Gastrocnemius medialis (tissue), 4 donors: ENCODE data around the gene PHF2.

Experiments
- POLR2A ChIP-seq, 2 donors: fragments of 450-650 bp; IDR thresholded peaks; one replicate each; pipeline ENCODE4 v1.6.1; 2017; ENCODE audit warnings: antibody characterized with exemption in 2 of 2, mild to moderate bottlenecking in 2 of 2, moderate library complexity in 2 of 2
- TF ChIP-seq, protein P1 (sequence below), 5 experiments: fragments of 450-650 bp in 3 of 5; fragments of 200-600 bp in 2 of 5; sonication (generic) in 2 of 5; IDR thresholded peaks in 4 of 5; conservative IDR thresholded peaks in 1 of 5; 1 replicate in 4 of 5; 2 replicates in 1 of 5; pipeline ENCODE4 v1.5.1; 2016 to 2019; ENCODE audit warnings: antibody characterized with exemption in 5 of 5, mild to moderate bottlenecking in 3 of 5, moderate library complexity in 3 of 5

DNA sequence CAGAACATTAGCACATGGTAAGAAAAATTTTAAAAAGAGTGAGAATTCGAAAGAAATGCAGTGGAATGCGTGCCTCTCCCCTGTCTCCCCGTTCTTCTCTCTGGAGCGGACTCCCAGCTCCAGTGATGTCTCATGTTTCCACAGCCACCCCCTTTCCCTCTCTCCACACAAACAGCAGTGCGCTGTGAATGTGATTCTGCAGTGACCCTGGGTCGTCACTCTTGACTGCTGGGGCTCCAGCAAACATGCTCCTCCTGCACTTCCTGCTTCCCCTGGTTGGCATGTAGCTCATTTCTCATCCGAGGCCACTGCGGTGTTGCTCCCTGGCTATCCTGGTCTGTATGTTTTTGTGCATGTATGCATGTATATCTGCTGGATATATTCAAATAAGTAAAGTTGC is 13.3 kb downstream of the PHF2 start:
- TF ChIP-seq, protein P1, sequence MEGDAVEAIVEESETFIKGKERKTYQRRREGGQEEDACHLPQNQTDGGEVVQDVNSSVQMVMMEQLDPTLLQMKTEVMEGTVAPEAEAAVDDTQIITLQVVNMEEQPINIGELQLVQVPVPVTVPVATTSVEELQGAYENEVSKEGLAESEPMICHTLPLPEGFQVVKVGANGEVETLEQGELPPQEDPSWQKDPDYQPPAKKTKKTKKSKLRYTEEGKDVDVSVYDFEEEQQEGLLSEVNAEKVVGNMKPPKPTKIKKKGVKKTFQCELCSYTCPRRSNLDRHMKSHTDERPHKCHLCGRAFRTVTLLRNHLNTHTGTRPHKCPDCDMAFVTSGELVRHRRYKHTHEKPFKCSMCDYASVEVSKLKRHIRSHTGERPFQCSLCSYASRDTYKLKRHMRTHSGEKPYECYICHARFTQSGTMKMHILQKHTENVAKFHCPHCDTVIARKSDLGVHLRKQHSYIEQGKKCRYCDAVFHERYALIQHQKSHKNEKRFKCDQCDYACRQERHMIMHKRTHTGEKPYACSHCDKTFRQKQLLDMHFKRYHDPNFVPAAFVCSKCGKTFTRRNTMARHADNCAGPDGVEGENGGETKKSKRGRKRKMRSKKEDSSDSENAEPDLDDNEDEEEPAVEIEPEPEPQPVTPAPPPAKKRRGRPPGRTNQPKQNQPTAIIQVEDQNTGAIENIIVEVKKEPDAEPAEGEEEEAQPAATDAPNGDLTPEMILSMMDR (IDR thresholded peaks at IDR 0.05 in 4 of 5, conservative IDR thresholded peaks at IDR 0.05 in 1 of 5) = no peak
- no peak for TF ChIP-seq POLR2A (IDR thresholded peaks at IDR 0.05)
